Endothelial cell of umbilical vein (primary cell): ENCODE results near the gene CFAP300.

ENCODE experiments used
- EZH2 ChIP-seq: IDR thresholded peaks from 2 replicates; pipeline ENCODE4 v1.6.1; 2012; ENCODE audit warnings: borderline replicate concordance, low read depth, mild to moderate bottlenecking, moderate library complexity, low read length, inconsistent platforms; ENCODE audit not compliant: severe bottlenecking
- FOS ChIP-seq: IDR thresholded peaks from 2 replicates; pipeline ENCODE4 v1.6.1; 2011; ENCODE audit warnings: mild to moderate bottlenecking, low read length, moderate library complexity, borderline replicate concordance; ENCODE audit not compliant: insufficient read depth
- GATA2 ChIP-seq: IDR thresholded peaks from 2 replicates; pipeline ENCODE4 v1.7.0; 2011; ENCODE audit warnings: low read depth, mild to moderate bottlenecking, moderate library complexity, mixed read lengths, low read length; ENCODE audit not compliant: insufficient read length, insufficient read depth
- JUN ChIP-seq: IDR thresholded peaks from 2 replicates; pipeline ENCODE4 v1.6.1; 2011; ENCODE audit warnings: borderline replicate concordance, low read depth; ENCODE audit not compliant: insufficient read length, insufficient read depth
- POLR2A ChIP-seq: IDR thresholded peaks from 2 replicates; pipeline ENCODE4 v1.6.1; 2012; ENCODE audit warnings: low read depth, mild to moderate bottlenecking, control low read depth, low read length
- POLR2AphosphoS5 ChIP-seq: IDR thresholded peaks from 2 replicates; pipeline ENCODE4 v1.6.1; 2012; ENCODE audit warnings: low read depth, mild to moderate bottlenecking, control low read depth, low read length, moderate library complexity; ENCODE audit not compliant: insufficient read depth
- TF ChIP-seq, protein P1 (sequence below), 2 donors: IDR thresholded peaks; 1 replicate in 1 of 2; 2 replicates in 1 of 2; pipeline ENCODE4 v1.5.1; 2011; ENCODE audit warnings: low read length in 2 of 2, mild to moderate bottlenecking in 2 of 2, moderate library complexity in 2 of 2, control low read depth in 1 of 2, inconsistent platforms in 1 of 2, low read depth in 1 of 2; ENCODE audit not compliant: insufficient read depth in 1 of 2; ENCODE audit errors: extremely low read depth in 1 of 2
- TF ChIP-seq, protein P2 (sequence below): IDR thresholded peaks from 2 replicates; pipeline ENCODE4 v1.6.1; 2011; ENCODE audit not compliant: insufficient read depth, insufficient read length

DNA sequence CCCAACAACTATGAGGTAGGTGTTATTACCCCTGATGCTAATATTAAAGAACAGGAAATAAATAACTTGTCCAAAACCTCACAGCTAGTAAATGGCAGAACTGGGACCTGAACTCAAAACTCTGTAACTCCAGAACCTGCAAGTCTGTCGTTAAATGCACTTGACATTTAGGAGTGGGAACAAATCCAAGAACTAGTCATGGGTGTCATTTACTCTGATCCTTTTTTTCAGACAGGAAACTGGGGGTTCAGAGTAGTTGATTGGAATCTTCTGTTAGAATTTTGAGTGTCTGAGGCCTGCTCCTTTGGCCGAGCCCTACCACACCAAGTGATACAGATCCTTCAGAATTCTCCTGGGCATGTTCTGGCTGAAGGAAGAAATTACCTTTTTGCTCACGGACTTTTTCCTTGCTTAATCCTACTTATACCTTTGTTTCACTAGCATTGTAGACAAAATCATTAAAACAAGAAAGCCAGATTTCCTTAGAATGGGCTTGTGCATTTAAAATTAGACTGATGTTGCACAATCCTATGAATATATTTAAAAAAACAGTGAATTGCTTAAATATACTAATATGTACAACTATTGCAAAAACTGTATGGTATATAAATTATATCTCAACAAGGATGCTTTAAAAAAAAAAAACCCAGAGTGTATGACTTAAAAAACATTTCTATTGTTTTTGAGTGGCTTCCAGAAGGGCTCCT, 61.6 kb downstream of the CFAP300 start:
- TF ChIP-seq POLR2A, result no peak
- TF ChIP-seq, protein P1, sequence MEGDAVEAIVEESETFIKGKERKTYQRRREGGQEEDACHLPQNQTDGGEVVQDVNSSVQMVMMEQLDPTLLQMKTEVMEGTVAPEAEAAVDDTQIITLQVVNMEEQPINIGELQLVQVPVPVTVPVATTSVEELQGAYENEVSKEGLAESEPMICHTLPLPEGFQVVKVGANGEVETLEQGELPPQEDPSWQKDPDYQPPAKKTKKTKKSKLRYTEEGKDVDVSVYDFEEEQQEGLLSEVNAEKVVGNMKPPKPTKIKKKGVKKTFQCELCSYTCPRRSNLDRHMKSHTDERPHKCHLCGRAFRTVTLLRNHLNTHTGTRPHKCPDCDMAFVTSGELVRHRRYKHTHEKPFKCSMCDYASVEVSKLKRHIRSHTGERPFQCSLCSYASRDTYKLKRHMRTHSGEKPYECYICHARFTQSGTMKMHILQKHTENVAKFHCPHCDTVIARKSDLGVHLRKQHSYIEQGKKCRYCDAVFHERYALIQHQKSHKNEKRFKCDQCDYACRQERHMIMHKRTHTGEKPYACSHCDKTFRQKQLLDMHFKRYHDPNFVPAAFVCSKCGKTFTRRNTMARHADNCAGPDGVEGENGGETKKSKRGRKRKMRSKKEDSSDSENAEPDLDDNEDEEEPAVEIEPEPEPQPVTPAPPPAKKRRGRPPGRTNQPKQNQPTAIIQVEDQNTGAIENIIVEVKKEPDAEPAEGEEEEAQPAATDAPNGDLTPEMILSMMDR (IDR thresholded peaks at IDR 0.05; ENCODE audit: extremely low read depth in 1 of 2, insufficient read depth in 1 of 2, low read depth in 1 of 2, low read length in 2 of 2), result no peak
- no peak for TF ChIP-seq JUN
- no peak for TF ChIP-seq EZH2
- TF ChIP-seq, protein P2, sequence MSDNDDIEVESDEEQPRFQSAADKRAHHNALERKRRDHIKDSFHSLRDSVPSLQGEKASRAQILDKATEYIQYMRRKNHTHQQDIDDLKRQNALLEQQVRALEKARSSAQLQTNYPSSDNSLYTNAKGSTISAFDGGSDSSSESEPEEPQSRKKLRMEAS, result no peak
- TF ChIP-seq POLR2AphosphoS5, result no peak
- no peak for TF ChIP-seq FOS
- no peak for TF ChIP-seq GATA2
